H1 (cell line): ENCODE measurements around the gene KCTD15. TPM values are rescaled to one million over a fixed set of nuclear protein-coding genes. Genes with fewer than 3 reads are reported as not detected.

Source experiments
- CTCF ChIA-PET: fragments of 300-600 bp; sonication (Branson Sonifier 250); formaldehyde crosslinking; loops from one replicate; lab custom pipeline; 2021; ENCODE audit not compliant: partially characterized antibody; lab: Charles Lee
- POLR2A ChIA-PET: fragments of 300-600 bp; sonication (Branson Sonifier 250); formaldehyde crosslinking; loops from one replicate; lab custom pipeline; 2021; ENCODE audit warnings: inconsistent platforms; ENCODE audit not compliant: partially characterized antibody; lab: Charles Lee
- DNase-seq, 2 experiments: peaks; one replicate each; pipeline versions ENCODE4 v3.0.0 to v3.0.0-alpha.2; 2010 to 2022; ENCODE audit warnings: low spot score in 2 of 2, low read depth in 1 of 2, mixed read lengths in 1 of 2
- FAIRE-seq: peaks from 2 replicates; lab custom pipeline; 2011; peaks lifted over from hg19 to GRCh38; lab: Jason Lieb, UNC
- H2AFZ ChIP-seq: 2 replicates; pipeline ENCODE4 v1.8.1; 2012; ENCODE audit warnings: low read length, inconsistent platforms
- H2AK5ac ChIP-seq: 2 replicates; pipeline ENCODE4 v1.6.1; 2013; ENCODE audit warnings: low read depth, low read length
- H2BK120ac ChIP-seq: replicated peaks from 2 replicates; pipeline ENCODE3; 2013; ENCODE audit warnings: low read depth, low read length, inconsistent platforms
- H2BK12ac ChIP-seq: 2 replicates; pipeline ENCODE4 v1.6.1; 2013; ENCODE audit warnings: low read depth, low read length
- H2BK15ac ChIP-seq: 2 replicates; pipeline ENCODE4 v1.6.1; 2013; ENCODE audit warnings: low read length
- H2BK20ac ChIP-seq: 2 replicates; pipeline ENCODE4 v1.6.1; 2013; ENCODE audit warnings: low read length
- H2BK5ac ChIP-seq: 2 replicates; pipeline ENCODE4 v1.6.1; 2013; ENCODE audit warnings: low read depth, low read length
- H3K14ac ChIP-seq: 2 replicates; pipeline ENCODE4 v1.6.1; 2013; ENCODE audit warnings: inconsistent platforms; ENCODE audit not compliant: insufficient read length
- H3K18ac ChIP-seq: 2 replicates; pipeline ENCODE4 v1.6.1; 2013; ENCODE audit warnings: low read length; ENCODE audit errors: extremely low read depth
- H3K23ac ChIP-seq: 2 replicates; pipeline ENCODE4 v1.6.1; 2013; ENCODE audit warnings: inconsistent platforms; ENCODE audit not compliant: insufficient read length
- H3K23me2 ChIP-seq: 2 replicates; pipeline ENCODE4 v1.6.1; 2013; ENCODE audit warnings: low read depth, low read length
- H3K27ac ChIP-seq: 2 replicates; pipeline ENCODE4 v1.6.1; 2011; ENCODE audit warnings: low read depth, low read length, inconsistent platforms
- H3K27me3 ChIP-seq, 4 experiments: replicated peaks in 1 of 4; 1 replicate in 1 of 4; 2 replicates in 3 of 4; pipeline versions ENCODE4 v1.6.1 to v1.8.1; 2011 to 2013; ENCODE audit warnings: low read length in 3 of 4, mild to moderate bottlenecking in 3 of 4, inconsistent platforms in 2 of 4, mixed read lengths in 2 of 4, moderate library complexity in 1 of 4; ENCODE audit not compliant: control insufficient read depth in 3 of 4, insufficient read depth in 3 of 4; ENCODE audit errors: extremely low read depth in 1 of 4
- H3K36me3 ChIP-seq, 4 experiments: 2 replicates each; pipeline versions ENCODE4 v1.6.1 to v1.8.1; 2011 to 2013; ENCODE audit warnings: mild to moderate bottlenecking in 4 of 4, low read length in 3 of 4, moderate library complexity in 2 of 4, control low read depth in 1 of 4, inconsistent platforms in 1 of 4; ENCODE audit not compliant: insufficient read depth in 4 of 4, control insufficient read depth in 2 of 4
- H3K4ac ChIP-seq: replicated peaks from 2 replicates; pipeline ENCODE3; 2013; ENCODE audit warnings: low read length, low read depth, mixed read lengths, inconsistent platforms; ENCODE audit not compliant: insufficient read length
- H3K4me1 ChIP-seq, 4 experiments: replicated peaks in 1 of 4; 1 replicate in 1 of 4; 2 replicates in 3 of 4; pipeline versions ENCODE4 v1.6.1 to v1.8.1; 2011 to 2013; ENCODE audit warnings: low read length in 3 of 4, inconsistent platforms in 2 of 4, mixed read lengths in 1 of 4; ENCODE audit not compliant: insufficient read depth in 4 of 4, control insufficient read depth in 3 of 4
- H3K4me2 ChIP-seq, 2 experiments: 2 replicates each; pipeline versions ENCODE4 v1.6.1 to v1.8.1; 2011 to 2013; ENCODE audit warnings: low read depth in 2 of 2, low read length in 2 of 2, control low read depth in 1 of 2, inconsistent platforms in 1 of 2, mild to moderate bottlenecking in 1 of 2; ENCODE audit not compliant: insufficient read depth in 1 of 2
- H3K4me3 ChIP-seq, 4 experiments: fragments of 200-600, 300-600 bp in 1 of 4; sonication (generic), shearing (Covaris generic), sonication (Bioruptor Twin) in 1 of 4; 2 replicates each; pipeline versions ENCODE4 v1.5.1 to v1.8.1; 2011 to 2016; ENCODE audit warnings: low read length in 4 of 4, low read depth in 3 of 4, control low read depth in 2 of 4, inconsistent platforms in 2 of 4, mild to moderate bottlenecking in 2 of 4, mixed read lengths in 1 of 4, moderate library complexity in 1 of 4; ENCODE audit not compliant: insufficient read depth in 2 of 4; ENCODE audit errors: extremely low read depth in 1 of 4
- H3K56ac ChIP-seq: replicated peaks from 2 replicates; pipeline ENCODE3; 2013; ENCODE audit warnings: low read depth, mild to moderate bottlenecking, mixed read lengths, low read length, inconsistent platforms; ENCODE audit not compliant: insufficient read length
- H3K79me1 ChIP-seq: 2 replicates; pipeline ENCODE4 v1.6.1; 2013; ENCODE audit warnings: low read depth, low read length, control low read depth
- H3K79me2 ChIP-seq, 2 experiments: 2 replicates each; pipeline versions ENCODE4 v1.6.1 to v1.8.1; 2012 to 2013; ENCODE audit warnings: low read length in 2 of 2, mild to moderate bottlenecking in 2 of 2, inconsistent platforms in 1 of 2; ENCODE audit not compliant: insufficient read depth in 2 of 2, control insufficient read depth in 1 of 2
- H3K9ac ChIP-seq, 4 experiments: replicated peaks in 1 of 4; 1 replicate in 1 of 4; 2 replicates in 3 of 4; pipeline versions ENCODE4 v1.6.1 to v1.8.1; 2011 to 2013; ENCODE audit warnings: low read depth in 3 of 4, low read length in 3 of 4, control low read depth in 2 of 4, mild to moderate bottlenecking in 2 of 4, moderate library complexity in 2 of 4, inconsistent platforms in 1 of 4; ENCODE audit errors: extremely low read depth in 1 of 4
- H3K9me3 ChIP-seq, 2 experiments: 2 replicates each; pipeline versions ENCODE4 v1.6.1 to v1.8.1; 2012 to 2013; ENCODE audit warnings: mild to moderate bottlenecking in 2 of 2, moderate library complexity in 2 of 2, control low read depth in 1 of 2, inconsistent platforms in 1 of 2, low read depth in 1 of 2, low read length in 1 of 2, mixed read lengths in 1 of 2; ENCODE audit not compliant: insufficient read depth in 2 of 2
- H4K20me1 ChIP-seq, 2 experiments: replicated peaks in 1 of 2; 2 replicates each; pipeline versions ENCODE3 to v1.8.1; 2011 to 2013; ENCODE audit warnings: inconsistent platforms in 2 of 2, low read length in 2 of 2, mild to moderate bottlenecking in 1 of 2; ENCODE audit not compliant: insufficient read depth in 2 of 2, control insufficient read depth in 1 of 2
- H4K5ac ChIP-seq: 2 replicates; pipeline ENCODE4 v1.6.1; 2013; ENCODE audit warnings: low read length, low read depth, mixed read lengths, inconsistent platforms; ENCODE audit not compliant: insufficient read length
- H4K8ac ChIP-seq: 2 replicates; pipeline ENCODE4 v1.8.0; 2013; ENCODE audit warnings: mild to moderate bottlenecking, moderate library complexity, low read length, inconsistent platforms; ENCODE audit not compliant: insufficient read depth; ENCODE audit errors: extremely low read depth
- H4K91ac ChIP-seq: replicated peaks from 2 replicates; pipeline ENCODE3; 2013; ENCODE audit warnings: low read length, mixed read lengths, inconsistent platforms; ENCODE audit not compliant: insufficient read length
- BCL11A ChIP-seq, 2 experiments: IDR thresholded peaks; one replicate each; pipeline ENCODE4 v1.6.1; 2011; ENCODE audit warnings: low read depth in 2 of 2, low read length in 2 of 2, mild to moderate bottlenecking in 2 of 2
- RAD21 ChIP-seq, 2 experiments: IDR thresholded peaks in 1 of 2; conservative IDR thresholded peaks in 1 of 2; 2 replicates each; pipeline ENCODE4 v1.6.1; 2011; ENCODE audit warnings: low read depth in 2 of 2, low read length in 2 of 2, improper control_type of control experiment in 1 of 2, inconsistent platforms in 1 of 2, mild to moderate bottlenecking in 1 of 2, moderate library complexity in 1 of 2
- SIRT6 ChIP-seq: IDR thresholded peaks from one replicate; pipeline ENCODE4 v1.7.1; 2012; ENCODE audit warnings: low read length, inconsistent platforms
- SP1 ChIP-seq: IDR thresholded peaks from 2 replicates; pipeline ENCODE4 v1.6.1; 2011; ENCODE audit warnings: low read depth, low read length
- TAF1 ChIP-seq: IDR thresholded peaks from 2 replicates; pipeline ENCODE4 v1.6.1; 2011; ENCODE audit warnings: mild to moderate bottlenecking, low read depth, low read length
- WGBS, 2 experiments: shearing (Covaris generic) in 1 of 2; methylation state at CpG; one replicate each; pipeline versions ENCODE4 v1.1.6 to v1.1.7; 2013 to 2015; ENCODE audit warnings: low lambda C conversion rate in 2 of 2, mixed read lengths in 2 of 2, inconsistent platforms in 1 of 2, low coverage in 1 of 2, missing lambda C conversion rate in 1 of 2; ENCODE audit not compliant: insufficient replicate concordance in 2 of 2, insufficient coverage in 1 of 2, insufficient read length in 1 of 2; ENCODE audit errors: extremely low coverage in 1 of 2, missing lambda C conversion rate in 1 of 2; 5-methylcytosine and 5-hydroxymethylcytosine counted together
- polyA plus RNA-seq, 7 experiments: library from polyadenylated mRNA; depleted of rRNA in 3 of 7; stranded (reverse) in 5 of 7; unstranded in 2 of 7; fragments of >200 nt in 5 of 7; fragments of 200-250 nt in 2 of 7; gene quantifications; 1 replicate in 5 of 7; 2 replicates in 1 of 7; 4 replicates in 1 of 7; pipeline versions ENCODE4 v1.2.1 to v1.2.3, GENCODE V29; 2011 to 2013; ENCODE audit warnings: missing spikeins in 2 of 7, mixed read lengths in 2 of 7
- total RNA-seq: library from RNA; stranded (reverse); fragmentation: NEBNext Ultra II Directional; extraction: Animal tissue kit (Norgen Biotek cat#: 25700); gene quantifications from 2 replicates; pipeline ENCODE4 v1.2.1, GENCODE V29; 2021

KCTD15 gene
- total and polyA plus RNA-seq, 2 of the 8 experiments (the other 6 are each of a cell fraction or from before 2014, with no cell fraction given): 25.1 to 27.0 TPM

DNA sequence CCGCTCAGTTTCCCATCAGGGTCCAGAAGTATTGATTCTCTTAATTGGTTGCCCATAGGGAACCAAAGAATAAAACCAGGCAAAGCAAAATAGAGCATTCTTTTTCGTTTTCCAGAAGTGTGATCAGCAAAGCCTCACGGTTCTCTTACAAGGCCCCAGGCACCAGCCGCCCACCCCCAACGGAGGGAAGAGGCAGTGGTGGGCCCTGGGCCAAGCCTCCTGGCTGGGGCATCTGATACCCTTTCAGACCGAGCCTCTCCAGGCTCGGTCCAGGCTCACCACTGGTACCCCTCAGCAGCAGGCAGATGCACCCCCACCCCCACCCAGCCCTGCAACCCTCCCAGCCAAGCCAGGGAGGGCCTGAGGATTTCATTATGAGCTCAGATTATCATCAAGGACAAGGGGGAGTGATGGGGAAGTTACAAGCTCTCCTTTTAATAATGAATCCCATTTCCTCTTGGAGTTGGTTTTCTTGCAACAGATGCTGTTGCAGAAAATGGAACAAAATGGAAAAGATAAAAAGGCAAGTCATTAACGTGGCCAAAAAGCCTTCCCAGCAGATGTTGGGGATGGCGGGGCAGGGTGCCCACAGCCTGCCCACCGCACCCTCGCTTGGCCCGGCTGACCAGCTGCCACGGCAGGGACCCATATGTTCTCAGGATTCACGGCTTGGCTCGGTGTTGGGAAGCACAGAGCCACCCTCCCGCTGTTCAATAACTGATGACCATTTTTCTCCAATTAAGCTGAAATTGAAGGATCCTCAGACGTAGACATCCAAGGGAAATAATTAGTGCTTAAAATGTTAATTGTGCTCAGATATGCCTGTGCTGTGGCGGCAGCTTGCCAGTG is 45.9 kb upstream of the KCTD15 start:
- FAIRE-seq (no peak), DNase-seq (no peak)
- Histone ChIP-seq H3K9me3 (no peaks in the 10 kb centered on the region), H3K9ac (no peak overlapping the region), H4K20me1 (no peaks in the 10 kb centered on the region), H3K4me1 (no peaks in the 10 kb centered on the region; a peak in 1 of 7 replicates), H3K79me2 (no peaks in the 10 kb centered on the region), H3K56ac (no peak overlapping the region), H3K23me2 (no peaks in the 10 kb centered on the region; the same call in 1 of the 2 replicates), H3K27me3 (no peaks in the 10 kb centered on the region; a peak in 1 of 7 replicates), H3K4me3 (no peak overlapping the region), H2BK15ac (no peak overlapping the region), H4K5ac (no peak overlapping the region), H2BK20ac (no peak overlapping the region), H3K18ac (no peak overlapping the region), H4K91ac (no peak overlapping the region), H2BK120ac (no peak overlapping the region), H3K79me1 (no peaks in the 10 kb centered on the region), H3K23ac (no peak overlapping the region), H3K14ac (no peak overlapping the region), H2AFZ (no peak overlapping the region), H3K4me2 (no peak overlapping the region), H3K36me3 (no peaks in the 10 kb centered on the region), H3K4ac (no peak overlapping the region), H2AK5ac (no peak overlapping the region), H2BK5ac (no peak overlapping the region), H3K27ac (no peak overlapping the region), H4K8ac (no peak overlapping the region), H2BK12ac (no peak overlapping the region)
- 89% methylated on average over 16 of the region's 18 CpGs; no CpG with 5 or more reads in 1 of the 2 experiments for WGBS, 2 experiments
- POLR2A ChIA-PET: interaction anchor here (0.8 to 1.7 kb wide), 2 partner anchors 10 to 128 kb away, joined by 4 to 5 read pairs; partner anchors contain the start of gene CHST8
- CTCF ChIA-PET: interaction anchor here (0.8 to 1.2 kb wide), 2 partner anchors 18 to 122 kb away, joined by 3 read pairs; no protein-coding TSS in a partner anchor
- TF ChIP-seq RAD21 (IDR thresholded peaks at IDR 0.05 in 1 of 2, conservative IDR thresholded peaks at IDR 0.05 in 1 of 2; ENCODE audit: low read depth in 2 of 2, low read length in 2 of 2) (no peak), BCL11A (IDR thresholded peaks at IDR 0.05; ENCODE audit: low read depth in 2 of 2, low read length in 2 of 2) (no peak), TAF1 (no peak), SP1 (no peak), SIRT6 (no peak)
